GM06990 (cell line): ENCODE data around the gene PODN.

Source experiments
- DNase-seq: peaks from one replicate; pipeline ENCODE4 v3.0.0-alpha.2; 2011; ENCODE audit not compliant: insufficient read length; ENCODE audit errors: extremely low read depth
- H3K27me3 ChIP-seq: replicated peaks from 2 replicates; pipeline ENCODE4 v1.6.0; 2011; ENCODE audit warnings: low read length; ENCODE audit not compliant: control insufficient read depth, insufficient read depth
- H3K36me3 ChIP-seq: 2 replicates; pipeline ENCODE4 v1.5.1; 2011; ENCODE audit warnings: low read length; ENCODE audit not compliant: control insufficient read depth, insufficient read depth
- H3K4me3 ChIP-seq: replicated peaks from 2 replicates; pipeline ENCODE4 v1.5.1; 2011; ENCODE audit warnings: low read depth, mild to moderate bottlenecking, control low read depth, low read length
- TF ChIP-seq, protein P1 (sequence below): IDR thresholded peaks from 2 replicates; pipeline ENCODE4 v1.5.1; 2011; ENCODE audit warnings: low read length, control low read depth, mild to moderate bottlenecking, inconsistent platforms; ENCODE audit not compliant: insufficient read depth, poor library complexity, severe bottlenecking

PODN gene

DNA sequence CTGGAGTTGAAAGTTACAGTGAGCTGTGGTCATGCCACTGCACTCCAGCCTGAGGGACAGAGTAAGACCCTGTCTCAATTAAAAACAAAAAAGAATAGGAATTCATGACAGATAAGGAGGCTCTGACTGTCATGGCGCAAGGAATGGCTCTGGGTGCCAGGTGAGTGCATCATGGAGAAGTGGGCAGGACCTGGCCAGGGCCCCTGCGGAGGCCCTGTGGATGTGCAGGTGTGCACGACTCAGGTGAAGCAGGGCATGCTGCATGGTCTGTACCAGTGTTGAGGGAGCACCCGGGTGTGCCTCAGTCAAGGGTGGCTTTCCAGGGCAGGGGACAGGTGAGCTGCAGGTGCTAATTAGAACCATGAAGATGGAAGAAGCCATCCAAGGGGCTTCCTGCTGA is 66.4 kb downstream of the PODN start:
- TF ChIP-seq, protein P1, sequence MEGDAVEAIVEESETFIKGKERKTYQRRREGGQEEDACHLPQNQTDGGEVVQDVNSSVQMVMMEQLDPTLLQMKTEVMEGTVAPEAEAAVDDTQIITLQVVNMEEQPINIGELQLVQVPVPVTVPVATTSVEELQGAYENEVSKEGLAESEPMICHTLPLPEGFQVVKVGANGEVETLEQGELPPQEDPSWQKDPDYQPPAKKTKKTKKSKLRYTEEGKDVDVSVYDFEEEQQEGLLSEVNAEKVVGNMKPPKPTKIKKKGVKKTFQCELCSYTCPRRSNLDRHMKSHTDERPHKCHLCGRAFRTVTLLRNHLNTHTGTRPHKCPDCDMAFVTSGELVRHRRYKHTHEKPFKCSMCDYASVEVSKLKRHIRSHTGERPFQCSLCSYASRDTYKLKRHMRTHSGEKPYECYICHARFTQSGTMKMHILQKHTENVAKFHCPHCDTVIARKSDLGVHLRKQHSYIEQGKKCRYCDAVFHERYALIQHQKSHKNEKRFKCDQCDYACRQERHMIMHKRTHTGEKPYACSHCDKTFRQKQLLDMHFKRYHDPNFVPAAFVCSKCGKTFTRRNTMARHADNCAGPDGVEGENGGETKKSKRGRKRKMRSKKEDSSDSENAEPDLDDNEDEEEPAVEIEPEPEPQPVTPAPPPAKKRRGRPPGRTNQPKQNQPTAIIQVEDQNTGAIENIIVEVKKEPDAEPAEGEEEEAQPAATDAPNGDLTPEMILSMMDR, result no peak
- no peak for DNase-seq
- no peaks in the 10 kb centered on the region; the same call in none of the 2 replicates for H3K27me3 ChIP-seq
- no peak overlapping the region for H3K4me3 ChIP-seq
- no peaks in the 10 kb centered on the region for H3K36me3 ChIP-seq

DNA sequence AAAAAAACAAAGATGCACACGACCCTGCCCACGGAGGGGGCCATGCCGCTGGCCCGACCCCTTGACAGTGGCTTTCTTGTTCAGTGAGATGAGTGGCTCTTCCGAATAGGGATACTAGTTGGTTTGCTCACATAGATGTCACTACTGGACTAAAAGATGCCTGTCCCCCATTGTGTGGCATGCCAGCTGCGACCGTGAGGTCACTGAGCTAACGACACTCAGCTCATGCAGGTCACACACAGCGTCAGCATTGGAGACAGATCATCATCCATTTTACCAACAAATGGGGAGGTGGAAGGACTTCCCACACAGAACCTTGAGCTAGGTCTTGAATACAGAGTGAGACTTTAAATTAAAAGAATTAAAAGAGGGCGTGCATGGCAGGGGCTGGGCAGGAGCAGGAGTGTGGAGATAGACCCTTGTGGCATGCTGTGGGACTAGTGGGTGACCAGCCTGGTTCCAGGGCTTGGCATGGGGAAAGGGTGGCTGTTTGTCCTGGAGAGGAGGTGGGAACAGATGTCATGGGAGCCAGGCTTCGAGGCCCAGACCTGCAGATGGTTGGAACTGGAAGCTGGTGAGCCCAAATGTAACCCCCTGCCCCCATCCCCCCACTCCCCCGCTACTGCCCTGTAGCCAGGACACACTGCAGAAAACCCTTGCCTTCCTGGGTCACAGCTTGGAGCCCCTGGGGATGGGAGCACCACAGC is 68.0 kb downstream of the PODN start:
- no peaks in the 10 kb centered on the region for H3K36me3 ChIP-seq
- H3K27me3 ChIP-seq, result no peaks in the 10 kb centered on the region; the same call in none of the 2 replicates
- no peak for DNase-seq
- TF ChIP-seq, protein P1, result no peak
- no peak overlapping the region for H3K4me3 ChIP-seq

DNA sequence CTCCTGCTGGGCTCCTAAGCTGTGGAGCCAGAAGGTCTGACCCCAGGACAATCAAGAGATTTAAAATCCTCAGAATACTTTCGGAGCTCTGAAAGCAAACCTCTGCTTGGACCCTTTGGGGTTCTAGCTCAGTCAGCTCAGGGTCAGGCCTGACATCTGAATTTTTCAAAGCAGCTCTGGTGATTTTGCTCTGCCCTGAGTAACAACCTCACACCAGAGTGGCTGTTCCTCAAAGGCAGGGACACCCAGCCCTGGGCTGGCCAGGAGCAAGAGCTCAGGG is 68.5 kb downstream of the PODN start:
- Histone ChIP-seq H3K27me3 (no peaks in the 10 kb centered on the region; the same call in none of the 2 replicates), H3K4me3 (no peak overlapping the region), H3K36me3 (no peaks in the 10 kb centered on the region)
- TF ChIP-seq, protein P1, result no peak
- no peak for DNase-seq

DNA sequence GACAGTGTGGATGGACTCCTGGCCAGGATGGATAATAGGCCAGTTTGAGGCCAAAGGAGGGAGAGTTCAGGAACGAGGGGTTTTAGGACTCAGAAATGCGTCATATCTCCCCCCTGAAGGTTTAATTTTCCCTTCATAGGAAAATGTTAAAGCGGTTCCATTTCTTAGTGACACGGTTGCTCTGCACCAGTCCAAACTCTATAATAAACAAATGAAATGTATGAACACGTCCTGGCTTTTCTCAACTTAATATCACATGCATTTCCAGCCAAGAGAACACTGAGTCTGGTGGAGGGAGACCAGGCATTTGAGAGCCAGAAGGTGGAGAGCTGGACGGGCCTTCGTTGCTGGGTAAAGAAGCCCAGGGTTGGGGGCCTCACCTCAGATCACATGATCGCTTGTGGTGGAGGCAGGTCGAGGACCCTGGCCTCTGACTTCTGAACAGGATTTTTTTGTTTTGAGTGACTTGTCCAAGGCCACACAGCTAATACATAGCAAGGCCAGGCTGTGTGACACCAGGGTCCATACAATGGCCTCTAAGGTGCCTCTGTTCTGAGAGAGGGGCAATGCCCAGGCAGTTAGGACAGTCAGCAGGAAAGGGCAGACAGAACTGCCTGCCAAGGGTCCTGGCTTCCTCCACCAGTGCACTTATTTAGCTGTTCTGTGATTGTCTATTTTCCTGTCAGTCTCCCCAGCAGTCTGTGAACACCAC is 69.0 kb downstream of the PODN start:
- no peak for DNase-seq
- H3K36me3 ChIP-seq, result no peaks in the 10 kb centered on the region
- TF ChIP-seq, protein P1, result no peak
- no peak overlapping the region for H3K4me3 ChIP-seq
- H3K27me3 ChIP-seq, result no peaks in the 10 kb centered on the region; the same call in 1 of the 2 replicates

DNA sequence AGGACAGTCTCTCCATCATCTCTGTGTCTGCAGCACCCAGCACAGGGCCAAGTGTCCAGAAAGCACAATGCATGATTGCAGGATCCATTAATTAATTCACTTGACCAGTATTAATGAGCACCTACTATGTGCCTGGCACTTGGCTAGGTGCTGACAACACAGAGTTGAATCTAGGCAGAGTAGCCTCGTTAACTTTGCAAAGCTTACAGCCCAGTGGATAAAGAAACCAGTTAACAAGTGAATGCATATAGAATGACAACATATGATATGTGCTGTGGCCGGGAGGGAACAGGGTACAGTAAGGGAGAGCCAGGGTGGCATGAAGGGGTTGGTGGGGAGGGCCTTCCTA is 69.6 kb downstream of the PODN start:
- no peak for DNase-seq
- H3K36me3 ChIP-seq, result no peaks in the 10 kb centered on the region
- H3K4me3 ChIP-seq, result no peak overlapping the region
- no peaks in the 10 kb centered on the region; the same call in 1 of the 2 replicates for H3K27me3 ChIP-seq
- TF ChIP-seq, protein P1, result no peak
